Measurements from ENCODE around the gene WNT6. TPM values are rescaled to one million over a fixed set of nuclear protein-coding genes. Genes with fewer than 3 reads are reported as not detected.
A peak's percentile ranks its signal among the peaks of the same experiment; 100 is the strongest.

The WNT6 gene
- total and polyA plus RNA-seq, 5 donors from 2014 or later, result not detected

DNA sequence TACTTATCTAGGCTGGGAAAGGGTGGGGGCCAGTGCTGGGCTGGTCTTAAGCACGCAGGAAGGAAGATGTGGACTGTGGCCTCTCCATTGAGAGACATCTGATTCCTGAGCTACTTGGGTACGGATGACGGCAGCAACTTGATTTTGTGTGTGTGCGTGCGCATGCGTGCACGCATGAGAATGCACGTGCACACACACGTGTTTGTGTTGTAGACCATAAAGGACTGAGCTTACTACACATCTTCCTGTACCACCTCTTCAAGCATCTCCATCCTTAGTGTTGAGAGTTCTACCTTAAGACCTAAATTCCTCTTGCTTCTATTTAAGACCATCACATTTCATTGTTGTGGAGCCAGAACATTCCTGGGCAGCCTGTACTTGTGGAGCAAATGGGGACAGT is 9.5 kb downstream of the WNT6 start:
- no peak overlapping the region for H3K4me3 ChIP-seq (ENCODE audit: low read depth, low read length)
- H3K4me3 Mint-ChIP-seq, result peak overlapping the region in 2 of 4 donors; percentile 68 to 72
- H3K36me3 ChIP-seq (ENCODE audit: control insufficient read depth, insufficient read depth, low read length), result no peaks in the 10 kb centered on the region
- H3K27ac ChIP-seq (ENCODE audit: insufficient read depth, low read length, poor library complexity, severe bottlenecking), result no peak overlapping the region
- no peaks in the 10 kb centered on the region for H3K9me3 ChIP-seq (ENCODE audit: control insufficient read depth in 2 of 2, low read length in 2 of 2)
- ATAC-seq (ENCODE audit: low read depth in 2 of 2), result no peak
- peaks cover 4 to 25% (median 17%) of the 10 kb centered on the region in 4 donors for H3K4me1 Mint-ChIP-seq
- H3K27me3 Mint-ChIP-seq, result peaks cover 65% of the 10 kb centered on the region
- DNase-seq, result no peak
- H3K4me1 ChIP-seq (ENCODE audit: control insufficient read depth, insufficient read depth, low read length, poor library complexity, severe bottlenecking), result peaks cover 32% of the 10 kb centered on the region
- H3K9me3 Mint-ChIP-seq, result peaks cover 0 to 3% (median 0%) of the 10 kb centered on the region in 7 donors
- H3K27me3 ChIP-seq (ENCODE audit: control insufficient read depth, insufficient read depth, low read length), result peaks cover 7% of the 10 kb centered on the region
- H3K27ac Mint-ChIP-seq, result peak overlapping the region in 1 of 3 donors; percentile 22
- H3K36me3 Mint-ChIP-seq, result no peaks in the 10 kb centered on the region

DNA sequence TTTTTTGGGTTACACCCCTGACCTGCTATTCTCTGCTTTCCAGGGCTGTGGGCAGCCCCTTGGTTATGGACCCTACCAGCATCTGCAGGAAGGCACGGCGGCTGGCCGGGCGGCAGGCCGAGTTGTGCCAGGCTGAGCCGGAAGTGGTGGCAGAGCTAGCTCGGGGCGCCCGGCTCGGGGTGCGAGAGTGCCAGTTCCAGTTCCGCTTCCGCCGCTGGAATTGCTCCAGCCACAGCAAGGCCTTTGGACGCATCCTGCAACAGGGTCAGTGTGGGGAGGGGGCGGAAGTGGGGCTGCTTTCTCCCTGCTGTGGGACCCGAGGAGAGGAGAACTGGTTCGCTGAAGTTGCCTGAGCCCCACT is 11.4 kb downstream of the WNT6 start:
- H3K36me3 Mint-ChIP-seq, result no peaks in the 10 kb centered on the region
- Histone ChIP-seq H3K27me3 (ENCODE audit: control insufficient read depth, insufficient read depth, low read length) (peaks cover 15% of the 10 kb centered on the region), H3K9me3 (ENCODE audit: control insufficient read depth in 2 of 2, low read length in 2 of 2) (no peaks in the 10 kb centered on the region), H3K4me3 (ENCODE audit: low read depth, low read length) (no peak overlapping the region), H3K36me3 (ENCODE audit: control insufficient read depth, insufficient read depth, low read length) (no peaks in the 10 kb centered on the region), H3K27ac (ENCODE audit: insufficient read depth, low read length, poor library complexity, severe bottlenecking) (no peak overlapping the region), H3K4me1 (ENCODE audit: control insufficient read depth, insufficient read depth, low read length, poor library complexity, severe bottlenecking) (peaks cover 32% of the 10 kb centered on the region)
- H3K27me3 Mint-ChIP-seq, result peaks cover 66% of the 10 kb centered on the region
- H3K4me3 Mint-ChIP-seq, result peak overlapping the region; percentile 79 to 86 (median 80)
- H3K9me3 Mint-ChIP-seq, result peaks cover 0 to 3% (median 0%) of the 10 kb centered on the region in 7 donors
- H3K27ac Mint-ChIP-seq, result no peak overlapping the region
- H3K4me1 Mint-ChIP-seq, result peaks cover 4 to 25% (median 17%) of the 10 kb centered on the region in 4 donors
- ATAC-seq (ENCODE audit: low read depth in 2 of 2) (no peak), DNase-seq (peak in 1 of 3 donors; percentile 35)

- peak; percentile 54 to 62 for ATAC-seq (ENCODE audit: low read depth in 2 of 2)
- H3K27ac Mint-ChIP-seq, result peak overlapping the region; percentile 38 to 80 (median 69)
- DNase-seq, result peak in 2 of 3 donors; percentile 38 to 57
Measured at GRCh38 chr2:218871345-218872302, 12.0 kb downstream of the WNT6 start.

DNA sequence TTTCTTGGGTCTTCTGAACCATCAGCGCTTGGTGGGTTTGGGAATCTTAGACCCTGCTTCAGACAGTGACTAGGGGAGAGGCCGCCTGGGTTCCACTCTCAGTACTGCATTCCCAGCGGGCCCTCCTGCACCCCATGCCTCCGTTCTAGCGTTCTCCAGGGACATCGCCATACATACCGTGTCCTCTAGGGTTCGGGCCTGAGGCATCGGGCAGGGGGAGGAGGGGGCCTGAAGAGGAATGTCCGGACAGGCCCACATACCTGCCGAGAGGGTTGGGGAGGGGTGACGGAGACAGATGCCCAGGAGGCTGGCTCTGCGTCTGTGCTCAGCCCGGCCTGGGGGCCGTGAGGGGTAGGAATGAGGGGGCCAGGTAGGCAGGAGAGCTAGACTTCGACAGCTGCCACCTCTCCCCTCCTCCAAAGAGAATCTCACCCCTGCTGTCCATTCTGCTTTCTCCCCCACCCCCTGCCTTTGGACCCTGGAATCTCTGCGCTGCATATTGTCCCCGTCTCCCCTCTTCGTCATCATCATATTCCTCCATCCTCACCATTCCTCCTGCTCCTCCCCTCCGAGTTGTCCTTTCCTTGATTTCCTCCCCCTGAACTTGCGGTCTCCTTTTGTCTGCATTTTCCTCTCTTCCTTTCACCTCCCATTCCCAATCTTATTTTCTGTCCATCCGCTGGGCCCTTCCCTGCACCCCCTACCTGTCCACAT is 13.2 kb downstream of the WNT6 start:
- H3K27me3 ChIP-seq (ENCODE audit: control insufficient read depth, insufficient read depth, low read length), result peaks cover 15% of the 10 kb centered on the region
- DNase-seq (no peak), ATAC-seq (ENCODE audit: low read depth in 2 of 2) (no peak)
- no peaks in the 10 kb centered on the region for H3K36me3 ChIP-seq (ENCODE audit: control insufficient read depth, insufficient read depth, low read length)
- no peak overlapping the region for H3K4me3 ChIP-seq (ENCODE audit: low read depth, low read length)
- H3K27ac ChIP-seq (ENCODE audit: insufficient read depth, low read length, poor library complexity, severe bottlenecking), result no peak overlapping the region
- peaks cover 38% of the 10 kb centered on the region for H3K4me1 ChIP-seq (ENCODE audit: control insufficient read depth, insufficient read depth, low read length, poor library complexity, severe bottlenecking)
- H3K27me3 Mint-ChIP-seq, result peaks cover 58% of the 10 kb centered on the region
- H3K9me3 Mint-ChIP-seq, result no peaks in the 10 kb centered on the region
- H3K36me3 Mint-ChIP-seq, result no peaks in the 10 kb centered on the region
- H3K9me3 ChIP-seq (ENCODE audit: control insufficient read depth in 2 of 2, low read length in 2 of 2), result no peaks in the 10 kb centered on the region
- H3K27ac Mint-ChIP-seq, result no peak overlapping the region
- H3K4me3 Mint-ChIP-seq, result peak overlapping the region in 3 of 4 donors; percentile 44 to 92 (median 71)
- peaks cover 4 to 33% (median 24%) of the 10 kb centered on the region in 4 donors for H3K4me1 Mint-ChIP-seq

More at GRCh38 chr2:218871345-218872302, 12.0 kb downstream of the WNT6 start:
- peaks cover 4 to 27% (median 20%) of the 10 kb centered on the region in 4 donors for H3K4me1 Mint-ChIP-seq
- peaks cover 15% of the 10 kb centered on the region for H3K27me3 ChIP-seq (ENCODE audit: control insufficient read depth, insufficient read depth, low read length)
- H3K36me3 ChIP-seq (ENCODE audit: control insufficient read depth, insufficient read depth, low read length), result no peaks in the 10 kb centered on the region
- H3K27me3 Mint-ChIP-seq, result peaks cover 64% of the 10 kb centered on the region
- H3K9me3 ChIP-seq (ENCODE audit: control insufficient read depth in 2 of 2, low read length in 2 of 2), result no peaks in the 10 kb centered on the region
- H3K36me3 Mint-ChIP-seq, result no peaks in the 10 kb centered on the region
- H3K9me3 Mint-ChIP-seq, result peaks cover 0 to 2% (median 0%) of the 10 kb centered on the region in 7 donors
- H3K4me1 ChIP-seq (ENCODE audit: control insufficient read depth, insufficient read depth, low read length, poor library complexity, severe bottlenecking), result peaks cover 33% of the 10 kb centered on the region
- H3K4me3 Mint-ChIP-seq, result peak overlapping the region; percentile 30 to 92 (median 77)
- H3K4me3 ChIP-seq (ENCODE audit: low read depth, low read length), result peak overlapping the region; percentile 32
- H3K27ac ChIP-seq (ENCODE audit: insufficient read depth, low read length, poor library complexity, severe bottlenecking), result no peak overlapping the region

DNA sequence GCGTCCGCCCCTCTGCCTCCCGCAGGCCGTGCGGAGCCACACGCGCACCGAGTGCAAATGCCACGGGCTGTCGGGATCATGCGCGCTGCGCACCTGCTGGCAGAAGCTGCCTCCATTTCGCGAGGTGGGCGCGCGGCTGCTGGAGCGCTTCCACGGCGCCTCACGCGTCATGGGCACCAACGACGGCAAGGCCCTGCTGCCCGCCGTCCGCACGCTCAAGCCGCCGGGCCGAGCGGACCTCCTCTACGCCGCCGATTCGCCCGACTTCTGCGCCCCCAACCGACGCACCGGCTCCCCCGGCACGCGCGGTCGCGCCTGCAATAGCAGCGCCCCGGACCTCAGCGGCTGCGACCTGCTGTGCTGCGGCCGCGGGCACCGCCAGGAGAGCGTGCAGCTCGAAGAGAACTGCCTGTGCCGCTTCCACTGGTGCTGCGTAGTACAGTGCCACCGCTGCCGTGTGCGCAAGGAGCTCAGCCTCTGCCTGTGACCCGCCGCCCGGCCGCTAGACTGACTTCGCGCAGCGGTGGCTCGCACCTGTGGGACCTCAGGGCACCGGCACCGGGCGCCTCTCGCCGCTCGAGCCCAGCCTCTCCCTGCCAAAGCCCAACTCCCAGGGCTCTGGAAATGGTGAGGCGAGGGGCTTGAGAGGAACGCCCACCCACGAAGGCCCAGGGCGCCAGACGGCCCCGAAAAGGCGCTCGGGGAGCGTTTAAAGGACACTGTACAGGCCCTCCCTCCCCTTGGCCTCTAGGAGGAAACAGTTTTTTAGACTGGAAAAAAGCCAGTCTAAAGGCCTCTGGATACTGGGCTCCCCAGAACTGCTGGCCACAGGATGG is 14.0 kb downstream of the WNT6 start:
- Histone ChIP-seq H3K27ac (ENCODE audit: insufficient read depth, low read length, poor library complexity, severe bottlenecking) (no peak overlapping the region), H3K9me3 (ENCODE audit: control insufficient read depth in 2 of 2, low read length in 2 of 2) (no peaks in the 10 kb centered on the region), H3K27me3 (ENCODE audit: control insufficient read depth, insufficient read depth, low read length) (peaks cover 15% of the 10 kb centered on the region), H3K4me1 (ENCODE audit: control insufficient read depth, insufficient read depth, low read length, poor library complexity, severe bottlenecking) (peaks cover 38% of the 10 kb centered on the region), H3K4me3 (ENCODE audit: low read depth, low read length) (no peak overlapping the region), H3K36me3 (ENCODE audit: control insufficient read depth, insufficient read depth, low read length) (no peaks in the 10 kb centered on the region)
- DNase-seq (no peak), ATAC-seq (ENCODE audit: low read depth in 2 of 2) (no peak)
- peak overlapping the region in 2 of 4 donors; percentile 18 to 74 for H3K4me3 Mint-ChIP-seq
- peaks cover 53% of the 10 kb centered on the region for H3K27me3 Mint-ChIP-seq
- no peaks in the 10 kb centered on the region for H3K9me3 Mint-ChIP-seq
- no peaks in the 10 kb centered on the region for H3K36me3 Mint-ChIP-seq
- H3K27ac Mint-ChIP-seq, result no peak overlapping the region
- H3K4me1 Mint-ChIP-seq, result peaks cover 4 to 37% (median 22%) of the 10 kb centered on the region in 4 donors

DNA sequence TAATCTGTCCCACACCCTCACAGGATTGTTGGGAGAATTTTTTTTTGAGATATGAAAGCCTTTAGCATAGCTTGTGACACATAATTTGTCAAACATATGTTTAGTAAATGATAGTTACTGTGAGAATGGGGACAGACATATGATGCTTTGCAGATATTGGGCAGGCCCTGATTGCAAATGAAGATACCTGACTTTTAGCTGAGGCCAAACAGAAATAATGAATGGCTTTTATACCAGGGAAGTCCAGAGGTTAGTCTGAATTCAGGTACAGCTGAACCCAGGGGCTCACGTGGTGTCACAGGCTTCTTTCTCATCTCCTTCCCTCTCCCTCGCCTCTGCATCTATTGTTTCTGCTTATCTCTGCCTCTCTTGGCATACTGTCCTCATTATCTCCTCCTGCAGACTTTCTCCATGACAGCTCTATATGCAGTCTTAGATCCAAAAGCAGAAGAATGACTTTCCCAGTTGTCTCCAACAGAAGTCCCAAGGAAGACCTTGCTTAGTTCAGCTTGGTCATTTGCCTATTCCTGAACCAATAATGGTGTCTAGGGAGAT is 16.2 kb downstream of the WNT6 start:
- Histone ChIP-seq H3K4me3 (ENCODE audit: low read depth, low read length) (no peak overlapping the region), H3K9me3 (ENCODE audit: control insufficient read depth in 2 of 2, low read length in 2 of 2) (no peaks in the 10 kb centered on the region), H3K36me3 (ENCODE audit: control insufficient read depth, insufficient read depth, low read length) (no peaks in the 10 kb centered on the region), H3K27ac (ENCODE audit: insufficient read depth, low read length, poor library complexity, severe bottlenecking) (no peak overlapping the region), H3K27me3 (ENCODE audit: control insufficient read depth, insufficient read depth, low read length) (peaks cover 12% of the 10 kb centered on the region), H3K4me1 (ENCODE audit: control insufficient read depth, insufficient read depth, low read length, poor library complexity, severe bottlenecking) (peaks cover 51% of the 10 kb centered on the region)
- Mint-ChIP-seq H3K27ac (no peak overlapping the region), H3K4me1 (peaks cover 0 to 45% (median 24%) of the 10 kb centered on the region in 4 donors), H3K36me3 (no peaks in the 10 kb centered on the region), H3K9me3 (no peaks in the 10 kb centered on the region), H3K4me3 (no peak overlapping the region), H3K27me3 (peaks cover 31% of the 10 kb centered on the region)
- DNase-seq (no peak), ATAC-seq (ENCODE audit: low read depth in 2 of 2) (no peak)

Measured in CD4-positive, CD25-positive, alpha-beta regulatory T cell (primary cell).